CD4-positive, alpha-beta memory T cell (primary cell): ENCODE data around the gene ALK. TPM values are rescaled to one million over a fixed set of nuclear protein-coding genes. Genes with fewer than 3 reads are reported as not detected.

Experiments used
- CTCF ChIA-PET: fragments of 350-600 bp; sonication (Branson Sonifier 250); formaldehyde crosslinking; loops from one replicate; lab custom pipeline; 2021; ENCODE audit warnings: inconsistent platforms; ENCODE audit not compliant: partially characterized antibody; lab: Charles Lee
- POLR2A ChIA-PET: fragments of 350-600 bp; sonication (Branson Sonifier 250); formaldehyde crosslinking; loops from one replicate; lab custom pipeline; 2021; ENCODE audit not compliant: partially characterized antibody; lab: Charles Lee
- DNase-seq, 5 donors: peaks; one replicate each; pipeline versions ENCODE4 v3.0.0 to v3.0.0-alpha.2; 2020 to 2022; ENCODE audit warnings: mixed read lengths in 1 of 5
- H3K27ac ChIP-seq: one replicate; pipeline ENCODE4 v1.7.0; 2013; ENCODE audit warnings: low read depth, low read length
- H3K27me3 ChIP-seq: 2 replicates; pipeline ENCODE4 v1.7.0; 2013; ENCODE audit warnings: mild to moderate bottlenecking, low read length, moderate library complexity; ENCODE audit not compliant: insufficient read depth
- H3K36me3 ChIP-seq: 2 replicates; pipeline ENCODE4 v1.7.0; 2013; ENCODE audit warnings: mild to moderate bottlenecking, low read length, moderate library complexity; ENCODE audit not compliant: insufficient read depth
- H3K4me1 ChIP-seq: 2 replicates; pipeline ENCODE4 v1.7.0; 2013; ENCODE audit warnings: mild to moderate bottlenecking, low read length, moderate library complexity; ENCODE audit not compliant: insufficient read depth
- H3K4me3 ChIP-seq, 2 donors: one replicate each; pipeline ENCODE4 v1.7.0; 2013; ENCODE audit warnings: low read length in 2 of 2, mild to moderate bottlenecking in 1 of 2
- H3K9me3 ChIP-seq, 2 donors: one replicate each; pipeline ENCODE4 v1.7.0; 2013; ENCODE audit warnings: low read length in 2 of 2, control low read depth in 1 of 2; ENCODE audit not compliant: control insufficient read depth in 1 of 2
- H3K27ac Mint-ChIP-seq, 7 donors: one replicate each; pipeline ENCODE4 v1.8.0; 2020 to 2021; ENCODE audit warnings: mixed read lengths in 7 of 7, mild to moderate bottlenecking in 6 of 7, inconsistent platforms in 3 of 7, moderate library complexity in 3 of 7
- H3K27me3 Mint-ChIP-seq, 2 donors: one replicate each; pipeline ENCODE4 v1.8.0; 2020 to 2021; ENCODE audit warnings: mixed read lengths in 2 of 2
- H3K36me3 Mint-ChIP-seq, 2 donors: one replicate each; pipeline ENCODE4 v1.8.0; 2020 to 2021; ENCODE audit warnings: mixed read lengths in 2 of 2, inconsistent platforms in 1 of 2, mild to moderate bottlenecking in 1 of 2
- H3K4me1 Mint-ChIP-seq, 4 donors: one replicate each; pipeline ENCODE4 v1.8.0; 2020 to 2021; ENCODE audit warnings: mixed read lengths in 4 of 4, mild to moderate bottlenecking in 1 of 4
- H3K4me3 Mint-ChIP-seq, 8 donors: one replicate each; pipeline ENCODE4 v1.8.0; 2020 to 2021; ENCODE audit warnings: mixed read lengths in 8 of 8, mild to moderate bottlenecking in 7 of 8, moderate library complexity in 6 of 8, inconsistent platforms in 3 of 8
- H3K9me3 Mint-ChIP-seq, 8 donors: one replicate each; pipeline ENCODE4 v1.8.0; 2020 to 2021; ENCODE audit warnings: mixed read lengths in 8 of 8, mild to moderate bottlenecking in 5 of 8, inconsistent platforms in 3 of 8, moderate library complexity in 1 of 8
- intact Hi-C: fragments of 100-400 bp; cut with micrococcal nuclease; formaldehyde crosslinking; loops from one replicate; pipeline ENCODE4 v1.15.1; 2023
- polyA plus RNA-seq, 2 donors: library from polyadenylated mRNA; unstranded; fragments of 300-500 nt; fragmentation: Illumina TruSeq; gene quantifications; one replicate each; pipeline ENCODE4 v1.2.3, GENCODE V29; 2021
- total RNA-seq, 2 experiments: library from RNA; stranded (reverse); gene quantifications; one replicate each; pipeline ENCODE4 v1.2.3, GENCODE V29; 2021

ALK gene
- total and polyA plus RNA-seq, 4 experiments from 2014 or later: 0.07 TPM; not detected in 3

- Mint-ChIP-seq H3K27me3 (peaks cover 3 to 7% of the 10 kb centered on the region in 2 donors), H3K36me3 (no peaks in the 10 kb centered on the region), H3K4me3 (no peak overlapping the region), H3K4me1 (no peaks in the 10 kb centered on the region), H3K27ac (no peak overlapping the region), H3K9me3 (no peaks in the 10 kb centered on the region)
- Histone ChIP-seq H3K4me1 (no peaks in the 10 kb centered on the region), H3K36me3 (no peaks in the 10 kb centered on the region), H3K27ac (no peak overlapping the region), H3K27me3 (no peaks in the 10 kb centered on the region), H3K4me3 (no peak overlapping the region), H3K9me3 (no peaks in the 10 kb centered on the region)
- CTCF ChIA-PET: no interaction called here
- intact Hi-C loops: no loop called here
- no peak for DNase-seq
- POLR2A ChIA-PET: no interaction called here
Observed at GRCh38 chr2:29490045-29490444, 431.3 kb downstream of the ALK start.

GRCh38 chr2:29489568-29489967 lies 431.8 kb downstream of the ALK start:
- no peaks in the 10 kb centered on the region for H3K36me3 ChIP-seq
- ChIA-PET CTCF (no interaction called here), POLR2A (no interaction called here)
- H3K27ac ChIP-seq: no peak overlapping the region
- H3K4me3 Mint-ChIP-seq: no peak overlapping the region
- no peaks in the 10 kb centered on the region for H3K4me1 Mint-ChIP-seq
- no peak overlapping the region for H3K27ac Mint-ChIP-seq
- DNase-seq: no peak
- no peaks in the 10 kb centered on the region for H3K9me3 Mint-ChIP-seq
- H3K9me3 ChIP-seq: no peaks in the 10 kb centered on the region
- no peaks in the 10 kb centered on the region for H3K27me3 ChIP-seq
- no peak overlapping the region for H3K4me3 ChIP-seq
- H3K36me3 Mint-ChIP-seq: no peaks in the 10 kb centered on the region
- intact Hi-C loops: no loop called here
- H3K27me3 Mint-ChIP-seq: peaks cover 3 to 7% of the 10 kb centered on the region in 2 donors
- no peaks in the 10 kb centered on the region for H3K4me1 ChIP-seq

GRCh38 chr2:29487967-29488555 lies 433.3 kb downstream of the ALK start:
- intact Hi-C loops: no loop called here
- H3K9me3 Mint-ChIP-seq: no peaks in the 10 kb centered on the region
- DNase-seq: peak in 1 of 5 donors; percentile 36
- CTCF ChIA-PET: interaction anchor here (0.9 kb wide), 1 partner anchor 16 kb away, joined by 3 read pairs; no protein-coding TSS in a partner anchor
- H3K27ac ChIP-seq: no peak overlapping the region
- no peaks in the 10 kb centered on the region for H3K4me1 ChIP-seq
- POLR2A ChIA-PET: no interaction called here
- H3K4me1 Mint-ChIP-seq: no peaks in the 10 kb centered on the region
- H3K9me3 ChIP-seq: no peaks in the 10 kb centered on the region
- H3K27ac Mint-ChIP-seq: no peak overlapping the region
- H3K27me3 Mint-ChIP-seq: peaks cover 3 to 7% of the 10 kb centered on the region in 2 donors
- H3K36me3 Mint-ChIP-seq: no peaks in the 10 kb centered on the region
- no peak overlapping the region for H3K4me3 Mint-ChIP-seq
- H3K4me3 ChIP-seq: no peak overlapping the region
- H3K27me3 ChIP-seq: no peaks in the 10 kb centered on the region
- H3K36me3 ChIP-seq: no peaks in the 10 kb centered on the region

- ChIA-PET POLR2A (no interaction called here), CTCF (no interaction called here)
- Mint-ChIP-seq H3K4me1 (no peaks in the 10 kb centered on the region), H3K36me3 (no peaks in the 10 kb centered on the region), H3K9me3 (no peaks in the 10 kb centered on the region), H3K27ac (no peak overlapping the region), H3K27me3 (peaks cover 7% of the 10 kb centered on the region in 2 donors), H3K4me3 (no peak overlapping the region)
- Histone ChIP-seq H3K4me1 (no peaks in the 10 kb centered on the region), H3K9me3 (no peaks in the 10 kb centered on the region), H3K27me3 (no peaks in the 10 kb centered on the region), H3K36me3 (no peaks in the 10 kb centered on the region), H3K4me3 (no peak overlapping the region), H3K27ac (no peak overlapping the region)
- intact Hi-C loops: no loop called here
- DNase-seq: no peak
Observed at GRCh38 chr2:29485631-29486030, 435.8 kb downstream of the ALK start.

GRCh38 chr2:29485117-29485516 lies 436.3 kb downstream of the ALK start:
- Mint-ChIP-seq H3K4me3 (no peak overlapping the region), H3K27ac (no peak overlapping the region), H3K4me1 (no peaks in the 10 kb centered on the region), H3K36me3 (no peaks in the 10 kb centered on the region), H3K9me3 (no peaks in the 10 kb centered on the region), H3K27me3 (peaks cover 7 to 9% of the 10 kb centered on the region in 2 donors)
- no peak for DNase-seq
- POLR2A ChIA-PET: no interaction called here
- CTCF ChIA-PET: no interaction called here
- H3K4me1 ChIP-seq: no peaks in the 10 kb centered on the region
- no peaks in the 10 kb centered on the region for H3K27me3 ChIP-seq
- H3K9me3 ChIP-seq: no peaks in the 10 kb centered on the region
- no peak overlapping the region for H3K4me3 ChIP-seq
- H3K27ac ChIP-seq: no peak overlapping the region
- intact Hi-C loops: no loop called here
- H3K36me3 ChIP-seq: no peaks in the 10 kb centered on the region

- Histone ChIP-seq H3K36me3 (no peaks in the 10 kb centered on the region), H3K4me1 (no peaks in the 10 kb centered on the region), H3K4me3 (no peak overlapping the region), H3K9me3 (no peaks in the 10 kb centered on the region), H3K27ac (no peak overlapping the region), H3K27me3 (peaks cover 4% of the 10 kb centered on the region)
- no peaks in the 10 kb centered on the region for H3K9me3 Mint-ChIP-seq
- H3K27ac Mint-ChIP-seq: no peak overlapping the region
- intact Hi-C loops: no loop called here
- DNase-seq: no peak
- H3K36me3 Mint-ChIP-seq: no peaks in the 10 kb centered on the region
- ChIA-PET POLR2A (no interaction called here), CTCF (no interaction called here)
- peaks cover 9 to 10% of the 10 kb centered on the region in 2 donors for H3K27me3 Mint-ChIP-seq
- no peaks in the 10 kb centered on the region for H3K4me1 Mint-ChIP-seq
- H3K4me3 Mint-ChIP-seq: no peak overlapping the region
Observed at GRCh38 chr2:29482867-29483266, 438.5 kb downstream of the ALK start.

GRCh38 chr2:29482348-29482747 lies 439.0 kb downstream of the ALK start:
- H3K4me1 Mint-ChIP-seq: no peaks in the 10 kb centered on the region
- H3K4me3 Mint-ChIP-seq: no peak overlapping the region
- H3K9me3 Mint-ChIP-seq: no peaks in the 10 kb centered on the region
- no peak overlapping the region for H3K27ac Mint-ChIP-seq
- no peak for DNase-seq
- peaks cover 9% of the 10 kb centered on the region in 2 donors for H3K27me3 Mint-ChIP-seq
- H3K4me1 ChIP-seq: no peaks in the 10 kb centered on the region
- no peaks in the 10 kb centered on the region for H3K36me3 ChIP-seq
- H3K36me3 Mint-ChIP-seq: no peaks in the 10 kb centered on the region
- ChIA-PET CTCF (no interaction called here), POLR2A (no interaction called here)
- H3K27me3 ChIP-seq: peaks cover 4% of the 10 kb centered on the region
- intact Hi-C loops: no loop called here
- no peak overlapping the region for H3K27ac ChIP-seq
- no peak overlapping the region for H3K4me3 ChIP-seq
- H3K9me3 ChIP-seq: no peaks in the 10 kb centered on the region

- Mint-ChIP-seq H3K27me3 (peaks cover 8 to 16% of the 10 kb centered on the region in 2 donors), H3K4me1 (no peaks in the 10 kb centered on the region), H3K9me3 (no peaks in the 10 kb centered on the region), H3K36me3 (no peaks in the 10 kb centered on the region), H3K4me3 (no peak overlapping the region), H3K27ac (no peak overlapping the region)
- H3K27me3 ChIP-seq: peaks cover 4% of the 10 kb centered on the region
- intact Hi-C loops: no loop called here
- no peaks in the 10 kb centered on the region for H3K9me3 ChIP-seq
- H3K4me1 ChIP-seq: no peaks in the 10 kb centered on the region
- no peak for DNase-seq
- no peaks in the 10 kb centered on the region for H3K36me3 ChIP-seq
- ChIA-PET CTCF (no interaction called here), POLR2A (no interaction called here)
- H3K4me3 ChIP-seq: no peak overlapping the region
- H3K27ac ChIP-seq: no peak overlapping the region
Observed at GRCh38 chr2:29481313-29481712, 440.1 kb downstream of the ALK start.
